Adrenal gland (tissue), 12 donors: ENCODE results near the gene PGAP2. TPM values are rescaled to one million over a fixed set of nuclear protein-coding genes. Genes with fewer than 3 reads are reported as not detected.
"Not testable (repeated sequence)": the region's sequence is repeated elsewhere in the genome, so short reads cannot be mapped to it uniquely, and the experiment has no call there.

ENCODE experiments used
- DNase-seq, 7 donors: peaks; one replicate each; pipeline ENCODE4 v3.0.0-alpha.2; 2019 to 2020
- H3K27ac ChIP-seq, 5 donors: fragments of 200-600 bp; sonication (generic) in 4 of 5; 1 replicate in 3 of 5; 2 replicates in 2 of 5; pipeline versions ENCODE4 v1.5.1 to v1.8.0; 2016 to 2020; ENCODE audit warnings: mild to moderate bottlenecking in 1 of 5
- H3K27me3 ChIP-seq: fragments of 200-600 bp; 2 replicates; pipeline ENCODE4 v1.8.0; 2021
- H3K36me3 ChIP-seq, 2 donors: fragments of 200-600 bp; replicated peaks in 1 of 2; 1 replicate in 1 of 2; 2 replicates in 1 of 2; pipeline versions ENCODE4 v1.5.1 to v1.8.0; 2018 to 2022
- H3K4me1 ChIP-seq, 2 donors: fragments of 200-600 bp; replicated peaks in 1 of 2; 1 replicate in 1 of 2; 2 replicates in 1 of 2; pipeline versions ENCODE4 v1.5.1 to v1.8.0; 2018 to 2021
- H3K4me3 ChIP-seq, 4 donors: fragments of 200-600 bp; sonication (generic) in 3 of 4; one replicate each; pipeline ENCODE4 v1.5.1; 2016 to 2018
- H3K9me3 ChIP-seq, 3 donors: fragments of 200-600 bp; sonication (generic) in 1 of 3; replicated peaks in 1 of 3; 1 replicate in 2 of 3; 2 replicates in 1 of 3; pipeline versions ENCODE4 v1.5.1 to v1.8.0; 2016 to 2021
- POLR2A ChIP-seq, 2 donors: fragments of 450-650 bp; IDR thresholded peaks; one replicate each; pipeline ENCODE4 v1.6.1; 2017; ENCODE audit warnings: antibody characterized with exemption in 2 of 2, mild to moderate bottlenecking in 2 of 2, moderate library complexity in 1 of 2
- WGBS, 4 donors: extraction: QIAGEN DNeasy Blood & Tissue Kit in 2 of 4; methylation state at CpG; one replicate each; pipeline versions ENCODE4 v1.1.5 to v1.1.7; 2013 to 2017; 5-methylcytosine and 5-hydroxymethylcytosine counted together
- intact Hi-C, 2 donors: fragments of 100-400 bp; cut with DNase I; formaldehyde crosslinking; loops; one replicate each; pipeline versions ENCODE4 v1.14.1 to v1.15.0; 2022 to 2023
- polyA plus RNA-seq, 3 donors: library from polyadenylated mRNA; stranded (reverse); fragments of 200-250 nt in 2 of 3; fragments of 350-450 nt in 1 of 3; fragmentation: Illumina TruSeq in 1 of 3; extraction: RNeasy Lipid Tissue Mini Kit (QIAGEN cat#74804) in 1 of 3; gene quantifications; one replicate each; pipeline ENCODE4 v1.2.3, GENCODE V29; 2013 to 2014
- total RNA-seq, 9 donors: library from RNA; depleted of rRNA in 4 of 9; stranded (reverse); fragments of >200 nt in 4 of 9; fragments of 120-200 nt in 1 of 9; fragmentation: NEBNext Ultra II Directional in 1 of 9; extraction: Animal tissue kit (Norgen Biotek cat#: 25700) in 1 of 9; gene quantifications; one replicate each; pipeline versions ENCODE4 v1.1.0 to v1.2.4, GENCODE V29; 2013 to 2023
- TF ChIP-seq, protein P1 (sequence below), 6 experiments: fragments of 450-650 bp in 4 of 6; fragments of 200-600 bp in 2 of 6; sonication (generic) in 1 of 6; IDR thresholded peaks; 1 replicate in 5 of 6; 2 replicates in 1 of 6; pipeline versions ENCODE4 v1.5.1 to v1.8.0; 2016 to 2021; ENCODE audit warnings: antibody characterized with exemption in 6 of 6, mild to moderate bottlenecking in 2 of 6, moderate library complexity in 1 of 6
- donor health status: healthy with polysubstance abuse.
- donor health status: Bipolar disorder and iron deficiency.
- donor health status: DM: yes; HTN: yes; CAD: no.
- donor health status: DM: no; HTN: no; CAD: no.
- donor health status: DM: no; HTN: no; CAD: no.
- donor health status: DM: yes; HTN: yes; CAD: no.

Gene PGAP2
- total and polyA plus RNA-seq, 12 donors, result 4.6 to 44.0 (median 19.9) TPM

DNA sequence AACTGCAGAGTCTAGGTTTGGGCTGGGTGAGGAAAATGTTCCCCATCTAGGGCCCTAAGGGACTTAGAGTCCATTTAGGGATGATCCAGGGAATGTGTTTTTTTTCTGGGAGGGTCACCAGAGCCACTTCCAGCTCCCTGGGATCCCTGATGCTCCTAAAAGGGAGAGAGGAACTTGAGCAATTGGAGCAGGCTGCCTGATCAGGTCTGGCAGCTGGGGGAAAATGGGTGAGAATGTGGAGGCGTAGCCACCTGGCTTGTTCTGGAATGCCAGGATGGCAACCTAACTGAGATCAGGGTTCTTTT lies 1.2 kb downstream of the PGAP2 start:
- WGBS, 4 donors, result 93 to 100% (median 100%) methylated on average over 1 of the region's 1 CpG
- Histone ChIP-seq H3K4me1 (peaks cover 6 to 7% of the 10 kb centered on the region in 2 donors), H3K36me3 (no peaks in the 10 kb centered on the region), H3K9me3 (no peaks in the 10 kb centered on the region), H3K27me3 (no peaks in the 10 kb centered on the region), H3K4me3 (no peak overlapping the region), H3K27ac (no peak overlapping the region)
- no peak for DNase-seq
- intact Hi-C loops, result no loop called here
- no peak for TF ChIP-seq POLR2A (IDR thresholded peaks at IDR 0.05)
- TF ChIP-seq, protein P1, sequence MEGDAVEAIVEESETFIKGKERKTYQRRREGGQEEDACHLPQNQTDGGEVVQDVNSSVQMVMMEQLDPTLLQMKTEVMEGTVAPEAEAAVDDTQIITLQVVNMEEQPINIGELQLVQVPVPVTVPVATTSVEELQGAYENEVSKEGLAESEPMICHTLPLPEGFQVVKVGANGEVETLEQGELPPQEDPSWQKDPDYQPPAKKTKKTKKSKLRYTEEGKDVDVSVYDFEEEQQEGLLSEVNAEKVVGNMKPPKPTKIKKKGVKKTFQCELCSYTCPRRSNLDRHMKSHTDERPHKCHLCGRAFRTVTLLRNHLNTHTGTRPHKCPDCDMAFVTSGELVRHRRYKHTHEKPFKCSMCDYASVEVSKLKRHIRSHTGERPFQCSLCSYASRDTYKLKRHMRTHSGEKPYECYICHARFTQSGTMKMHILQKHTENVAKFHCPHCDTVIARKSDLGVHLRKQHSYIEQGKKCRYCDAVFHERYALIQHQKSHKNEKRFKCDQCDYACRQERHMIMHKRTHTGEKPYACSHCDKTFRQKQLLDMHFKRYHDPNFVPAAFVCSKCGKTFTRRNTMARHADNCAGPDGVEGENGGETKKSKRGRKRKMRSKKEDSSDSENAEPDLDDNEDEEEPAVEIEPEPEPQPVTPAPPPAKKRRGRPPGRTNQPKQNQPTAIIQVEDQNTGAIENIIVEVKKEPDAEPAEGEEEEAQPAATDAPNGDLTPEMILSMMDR (IDR thresholded peaks at IDR 0.05), result no peak

DNA sequence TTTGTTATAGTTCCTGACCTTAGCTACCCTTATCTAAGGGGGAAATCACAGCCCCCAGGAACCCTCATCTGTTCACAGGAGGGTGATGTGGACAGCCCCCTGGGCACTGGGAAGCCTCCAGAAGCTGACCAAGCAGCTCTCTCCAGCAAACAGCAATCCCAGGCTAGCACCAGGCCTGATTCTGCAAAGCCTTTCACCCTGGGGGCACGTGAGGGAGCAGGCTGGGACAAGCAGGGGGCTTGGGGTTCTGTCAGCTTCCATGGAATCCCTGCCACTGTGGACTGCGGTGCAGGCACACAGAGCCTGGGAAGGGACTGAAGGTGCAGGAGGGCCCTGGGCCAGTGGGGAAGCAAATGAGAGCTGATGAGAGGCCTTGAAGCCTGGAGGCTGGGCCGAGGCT lies 2.1 kb downstream of the PGAP2 start:
- 67 to 87% (median 85%) methylated on average over 1 to 3 of the region's 3 CpGs for WGBS, 4 donors
- DNase-seq, result no peak

DNA sequence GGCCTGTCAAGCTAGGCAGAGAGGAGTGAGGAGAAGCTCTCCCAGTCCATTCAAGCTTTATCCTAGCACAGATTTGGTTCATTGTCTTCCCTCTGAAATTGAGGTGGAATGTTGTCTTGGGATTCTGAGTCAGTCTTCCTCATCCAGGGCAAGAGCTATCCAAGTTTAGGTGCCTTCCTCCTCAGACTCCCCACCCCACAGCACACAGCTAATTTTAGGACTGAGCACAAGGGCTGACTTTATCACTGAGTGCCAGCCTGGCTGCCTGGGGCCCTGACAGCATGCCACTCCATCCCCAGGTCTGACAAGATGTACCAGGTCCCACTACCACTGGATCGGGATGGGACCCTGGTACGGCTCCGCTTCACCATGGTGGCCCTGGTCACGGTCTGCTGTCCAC lies 2.6 kb downstream of the PGAP2 start:
- DNase-seq, result no peak
- Histone ChIP-seq H3K4me1 (peaks cover 6 to 7% of the 10 kb centered on the region in 2 donors), H3K36me3 (no peaks in the 10 kb centered on the region), H3K27me3 (no peaks in the 10 kb centered on the region), H3K27ac (no peak overlapping the region), H3K4me3 (no peak overlapping the region), H3K9me3 (no peaks in the 10 kb centered on the region)
- intact Hi-C loops, result no loop called here
- TF ChIP-seq, protein P1 (IDR thresholded peaks at IDR 0.05), result no peak
- TF ChIP-seq POLR2A (IDR thresholded peaks at IDR 0.05), result no peak
- 97 to 100% (median 98%) methylated on average over 4 of the region's 4 CpGs for WGBS, 4 donors

More for the DNA sequence above, 2.1 kb downstream of the PGAP2 start:
- Histone ChIP-seq H3K27me3 (no peaks in the 10 kb centered on the region), H3K9me3 (no peaks in the 10 kb centered on the region), H3K27ac (no peak overlapping the region), H3K4me3 (no peak overlapping the region), H3K4me1 (peaks cover 6 to 7% of the 10 kb centered on the region in 2 donors), H3K36me3 (no peaks in the 10 kb centered on the region)
- intact Hi-C loops, result no loop called here
- TF ChIP-seq, protein P1 (IDR thresholded peaks at IDR 0.05), result no peak
- TF ChIP-seq POLR2A (IDR thresholded peaks at IDR 0.05), result no peak

DNA sequence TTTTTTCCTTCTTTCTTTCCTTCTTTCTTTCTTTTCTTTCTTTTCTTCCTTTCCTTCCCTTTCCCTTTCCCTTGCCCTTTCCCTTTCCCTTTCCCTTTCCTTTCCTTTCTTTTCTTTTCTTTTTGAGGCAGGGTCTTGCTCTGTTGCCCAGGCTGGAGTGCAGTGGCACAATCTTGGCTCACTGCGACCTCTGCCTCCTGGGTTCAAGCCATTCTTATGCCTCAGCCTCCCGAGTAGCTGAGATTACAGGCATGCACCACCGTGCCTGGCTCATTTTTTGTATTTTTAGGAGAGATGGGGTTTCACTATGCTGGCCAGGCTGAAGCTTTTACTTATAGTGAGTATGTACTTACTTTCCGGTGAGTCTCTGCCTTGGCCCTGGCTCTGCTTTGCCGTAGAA lies 6.5 kb downstream of the PGAP2 start:
- H3K36me3 ChIP-seq, intact Hi-C loops, H3K4me3 ChIP-seq, H3K27me3 ChIP-seq, H3K4me1 ChIP-seq, H3K27ac ChIP-seq, DNase-seq, H3K9me3 ChIP-seq: not testable (repeated sequence)
- 87 to 99% (median 95%) methylated on average over 5 of the region's 5 CpGs for WGBS, 4 donors

DNA sequence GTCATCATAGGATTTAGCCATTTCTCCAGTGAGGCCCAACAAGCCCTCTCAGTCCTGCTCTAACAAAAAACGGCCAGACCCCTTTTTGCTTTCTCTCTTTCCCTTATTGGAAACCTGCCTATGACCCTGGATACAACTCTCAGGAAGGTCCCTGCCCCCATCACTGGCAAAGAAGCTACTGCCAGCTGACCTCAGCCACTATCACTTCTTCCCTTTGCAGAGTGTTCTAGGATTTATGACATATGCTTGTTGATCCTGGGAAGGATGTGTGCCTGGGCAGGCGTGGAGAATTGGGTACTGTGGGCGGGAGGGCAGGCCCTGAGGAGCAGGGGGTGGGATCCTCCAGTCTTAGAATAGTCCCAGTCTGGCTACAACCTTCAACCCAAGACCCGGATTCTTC lies 7.5 kb downstream of the PGAP2 start:
- WGBS, 4 donors, result 36 to 78% (median 76%) methylated on average over 2 to 4 of the region's 4 CpGs
- Histone ChIP-seq H3K9me3 (no peaks in the 10 kb centered on the region), H3K4me3 (no peak overlapping the region), H3K27me3 (no peaks in the 10 kb centered on the region), H3K4me1 (no peaks in the 10 kb centered on the region), H3K27ac (no peak overlapping the region), H3K36me3 (no peaks in the 10 kb centered on the region)
- intact Hi-C loops, result no loop called here
- TF ChIP-seq, protein P1 (IDR thresholded peaks at IDR 0.05), result no peak
- no peak for TF ChIP-seq POLR2A (IDR thresholded peaks at IDR 0.05)
- no peak for DNase-seq
